GM12878 (cell line): ENCODE data around the gene PPP2R3B. TPM values are rescaled to one million over a fixed set of nuclear protein-coding genes. Genes with fewer than 3 reads are reported as not detected.

Source experiments
- ATAC-seq: fragments of 200-7000 bp; cut with Tn5 transposase; 3 replicates; pipeline ENCODE4 v1.9.1; 2020; ENCODE audit warnings: mild to moderate bottlenecking, moderate library complexity
- BruUV-seq: library from RNA; stranded (reverse); fragments of 400-500 nt; replicated peaks from 2 replicates; lab custom pipeline; 2021; lab: Mats Ljungman, UMichigan
- CTCF ChIA-PET: fragments of 300-600 bp; sonication (Branson Sonifier 250); formaldehyde crosslinking; extraction: SDS; loops from one replicate; lab custom pipeline; 2021; ENCODE audit warnings: inconsistent platforms; lab: Yijun Ruan, JAX
- POLR2A ChIA-PET: fragments of 350-600 bp; formaldehyde crosslinking; extraction: SDS; loops from one replicate; lab custom pipeline; 2021; ENCODE audit warnings: inconsistent platforms; lab: Charles Lee
- RAD21 ChIA-PET: fragments of 300-600 bp; sonication (Branson Sonifier 250); formaldehyde crosslinking; loops from one replicate; lab custom pipeline; 2023; ENCODE audit warnings: antibody characterized with exemption; ENCODE audit not compliant: unreplicated experiment; lab: Charles Lee
- SMC1A ChIA-PET: fragments of 300-600 bp; sonication (Branson Sonifier 250); formaldehyde crosslinking; loops from one replicate; lab custom pipeline; 2023; ENCODE audit not compliant: unreplicated experiment, uncharacterized antibody; lab: Charles Lee
- DNase-seq: peaks from one replicate; pipeline ENCODE4 v3.0.0-alpha.2; 2011; ENCODE audit warnings: low read depth, low spot score
- FAIRE-seq: peaks from 3 replicates; lab custom pipeline; 2011; peaks lifted over from hg19 to GRCh38; lab: Jason Lieb, UNC
- H2AFZ ChIP-seq: 2 replicates; pipeline ENCODE4 v1.6.0; 2011; ENCODE audit warnings: low read depth, low read length, control low read depth; ENCODE audit not compliant: control insufficient read depth
- H3K27ac ChIP-seq: 2 replicates; pipeline ENCODE4 v1.5.1; 2011; ENCODE audit warnings: control low read depth; ENCODE audit not compliant: control insufficient read depth, insufficient read depth
- H3K27me3 ChIP-seq, 2 experiments: replicated peaks in 1 of 2; 2 replicates each; pipeline versions ENCODE4 v1.6.0 to v1.6.1; 2011; ENCODE audit warnings: low read length in 1 of 2; ENCODE audit not compliant: control insufficient read depth in 2 of 2, insufficient read depth in 2 of 2
- H3K36me3 ChIP-seq, 2 experiments: 2 replicates each; pipeline ENCODE4 v1.5.1; 2011; ENCODE audit warnings: low read length in 1 of 2; ENCODE audit not compliant: control insufficient read depth in 2 of 2, insufficient read depth in 2 of 2
- H3K4me1 ChIP-seq: 2 replicates; pipeline ENCODE4 v1.6.1; 2011; ENCODE audit warnings: mild to moderate bottlenecking, low read length, moderate library complexity, mixed read lengths; ENCODE audit not compliant: control insufficient read depth, insufficient read depth
- H3K4me2 ChIP-seq: 2 replicates; pipeline ENCODE4 v1.6.0; 2011; ENCODE audit warnings: control low read depth; ENCODE audit not compliant: control insufficient read depth, insufficient read depth
- H3K4me3 ChIP-seq: fragments of 200-600 bp; sonication (generic); 2 replicates; pipeline ENCODE4 v1.5.1; 2016
- H3K79me2 ChIP-seq: 2 replicates; pipeline ENCODE4 v1.6.0; 2011; ENCODE audit warnings: low read length; ENCODE audit not compliant: control insufficient read depth, insufficient read depth
- H3K9ac ChIP-seq: 2 replicates; pipeline ENCODE4 v1.8.0; 2011; ENCODE audit warnings: low read length, control low read depth, mixed read lengths; ENCODE audit not compliant: control insufficient read depth, insufficient read depth
- H3K9me3 ChIP-seq: replicated peaks from 3 replicates; pipeline ENCODE4 v1.5.1; 2011; ENCODE audit warnings: mild to moderate bottlenecking, low read length; ENCODE audit not compliant: control insufficient read depth, insufficient read depth
- H4K20me1 ChIP-seq: 2 replicates; pipeline ENCODE4 v1.6.0; 2011; ENCODE audit not compliant: control insufficient read depth, insufficient read depth
- BCL3 ChIP-seq: IDR thresholded peaks from 2 replicates; pipeline ENCODE4 v1.6.1; 2011; ENCODE audit warnings: borderline replicate concordance, low read depth, mild to moderate bottlenecking, moderate library complexity, low read length; ENCODE audit not compliant: insufficient read depth, poor library complexity, severe bottlenecking
- ESRRA ChIP-seq: IDR thresholded peaks from 2 replicates; pipeline ENCODE4 v1.6.1; 2012; ENCODE audit warnings: mild to moderate bottlenecking, low read length, improper control_type of control experiment
- EZH2 ChIP-seq: IDR thresholded peaks from 2 replicates; pipeline ENCODE4 v1.6.1; 2012; ENCODE audit warnings: low read depth, mild to moderate bottlenecking, control low read depth, inconsistent platforms, low read length, borderline replicate concordance; ENCODE audit not compliant: control insufficient read depth
- FOXM1 ChIP-seq: IDR thresholded peaks from 2 replicates; pipeline ENCODE4 v1.6.1; 2012; ENCODE audit warnings: low read depth, mild to moderate bottlenecking, inconsistent platforms, low read length, moderate library complexity
- KLF5 ChIP-seq: fragments of 450-650 bp; IDR thresholded peaks from 2 replicates; pipeline ENCODE4 v1.6.1; 2014; ENCODE audit warnings: mild to moderate bottlenecking; ENCODE audit not compliant: partially characterized antibody
- NR2C1 ChIP-seq: fragments of 450-650 bp; IDR thresholded peaks from 2 replicates; pipeline ENCODE4 v1.6.1; 2017; ENCODE audit warnings: antibody characterized with exemption, mild to moderate bottlenecking, moderate library complexity
- SMAD1 ChIP-seq: fragments of 450-650 bp; IDR thresholded peaks from 2 replicates; pipeline ENCODE4 v1.6.1; 2018; ENCODE audit warnings: mild to moderate bottlenecking, low read depth; ENCODE audit not compliant: partially characterized antibody
- WGBS: methylation state at CpG from one replicate; pipeline ENCODE4 v1.1.6; 2016; ENCODE audit warnings: low lambda C conversion rate; ENCODE audit not compliant: insufficient replicate concordance, insufficient coverage; ENCODE audit errors: missing lambda C conversion rate; 5-methylcytosine and 5-hydroxymethylcytosine counted together
- in situ Hi-C: fragments of 300-500 bp; cut with MboI; formaldehyde crosslinking; loops from 9 replicates; pipeline ENCODE4 v1.14.3; 2018; ENCODE audit warnings: mixed read lengths
- intact Hi-C: fragments of 100-400 bp; cut with micrococcal nuclease; formaldehyde crosslinking; loops from one replicate; pipeline ENCODE4 v1.14.2; 2022; ENCODE audit not compliant: unreplicated experiment
- polyA plus RNA-seq, 11 experiments: library from polyadenylated mRNA; depleted of rRNA in 4 of 11; unstranded in 6 of 11; stranded (reverse) in 5 of 11; fragments of >200 nt; fragmentation: Nextera tagmentation in 4 of 11; fragmentation: Illumina TruSeq in 1 of 11; extraction: Ambion mirVana in 4 of 11; extraction: Trizol in 1 of 11; gene quantifications; 1 replicate in 1 of 11; 2 replicates in 10 of 11; pipeline versions ENCODE4 v1.2.1 to v1.2.3, GENCODE V29; 2011 to 2016; ENCODE audit warnings: inconsistent platforms in 2 of 11, missing spikeins in 2 of 11, low read depth in 1 of 11
- total RNA-seq, 4 experiments: library from RNA; depleted of rRNA in 3 of 4; stranded (reverse); fragments of >200 nt in 3 of 4; fragmentation: Illumina TruSeq in 1 of 4; extraction: Trizol in 1 of 4; gene quantifications; 2 replicates each; pipeline versions ENCODE4 v1.2.1 to v1.2.3, GENCODE V29; 2013 to 2021

Gene PPP2R3B
- total and polyA plus RNA-seq, 10 of the 15 experiments (the other 5 are each of a cell fraction or from before 2014, with no cell fraction given) = 0.11 to 34.3 (median 9.7) TPM; not detected in 1

- TF ChIP-seq FOXM1 = no peak
- no peak for TF ChIP-seq BCL3
- no peak for TF ChIP-seq EZH2
- TF ChIP-seq NR2C1 = no peak
- TF ChIP-seq SMAD1 = no peak
- no peak for TF ChIP-seq ESRRA
Observed at GRCh38 chrX:431056-431455, 44.3 kb upstream of the PPP2R3B start (continued).

GRCh38 chrX:429266-429825, 42.6 kb upstream of the PPP2R3B start:
- ChIA-PET CTCF (no interaction called here), POLR2A (no interaction called here), RAD21 (no interaction called here), SMC1A (no interaction called here)
- intact Hi-C loops = no loop called here
- in situ Hi-C loops = no loop called here
- FAIRE-seq (no peak), ATAC-seq (no peak), DNase-seq (no peak)
- H3K27me3 ChIP-seq = no peaks in the 10 kb centered on the region
- no peak overlapping the region for H3K27ac ChIP-seq
- no peaks in the 10 kb centered on the region for H3K4me1 ChIP-seq
- BruUV-seq = no TSS peak
- no peak overlapping the region for H3K4me2 ChIP-seq
- H3K36me3 ChIP-seq = no peaks in the 10 kb centered on the region
- H3K9ac ChIP-seq = no peak overlapping the region
- H3K9me3 ChIP-seq = no peaks in the 10 kb centered on the region; the same call in 2 of the 3 replicates
- H3K4me3 ChIP-seq = no peak overlapping the region
- no peak for TF ChIP-seq KLF5
- no peak for TF ChIP-seq EZH2
- WGBS = 61% methylated on average over 24 of the region's 24 CpGs
- H4K20me1 ChIP-seq = no peaks in the 10 kb centered on the region
- H2AFZ ChIP-seq = no peak overlapping the region
- H3K79me2 ChIP-seq = no peaks in the 10 kb centered on the region
